ENCODE measurements around the gene DRD3. TPM values are rescaled to one million over a fixed set of nuclear protein-coding genes. Genes with fewer than 3 reads are reported as not detected.
A peak's percentile ranks its signal among the peaks of the same experiment; 100 is the strongest.

Gene DRD3
- total and polyA plus RNA-seq, 2 experiments from 2014 or later = not detected

DNA sequence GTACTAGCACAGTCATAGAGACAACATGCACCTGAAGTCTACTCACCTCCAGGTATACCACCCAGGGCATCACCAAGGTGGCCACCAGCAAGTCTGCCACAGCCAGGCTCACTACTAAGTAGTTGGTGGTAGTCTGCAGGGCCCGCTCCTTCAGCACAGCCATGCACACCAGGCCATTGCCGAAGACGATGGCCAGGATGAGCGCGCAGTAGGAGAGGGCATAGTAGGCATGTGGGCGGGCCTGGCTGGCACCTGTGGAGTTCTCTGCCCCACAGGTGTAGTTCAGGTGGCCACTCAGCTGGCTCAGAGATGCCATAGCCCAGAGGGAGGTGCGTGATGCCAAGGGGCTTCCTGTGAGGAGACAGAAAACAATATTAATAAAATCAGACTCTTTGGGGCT, 7.2 kb downstream of the DRD3 start:
- 73 to 74% methylated on average over 7 of the region's 7 CpGs for WGBS, 2 experiments (ENCODE audit: low coverage in 1 of 2, low lambda C conversion rate in 2 of 2, missing lambda C conversion rate in 2 of 2)

DNA sequence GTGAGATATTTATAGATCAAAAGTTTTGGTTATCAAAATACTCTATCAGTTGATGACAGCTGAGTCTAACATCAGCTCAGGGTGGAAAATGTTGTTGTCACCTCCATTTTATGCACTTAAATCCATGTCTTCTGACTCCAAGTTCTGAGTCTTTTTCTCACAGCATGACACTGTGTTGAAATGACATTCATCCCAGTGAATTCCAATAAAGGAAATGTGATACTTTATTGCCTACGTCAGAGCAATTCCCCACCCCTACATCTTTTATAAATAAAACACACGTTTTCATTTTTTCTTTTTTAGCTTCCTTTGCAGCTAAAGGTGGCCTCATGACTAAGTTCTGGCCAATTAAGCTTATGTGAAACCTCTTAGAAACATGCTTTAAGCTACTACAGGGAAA, 10.7 kb downstream of the DRD3 start:
- Histone ChIP-seq H3K9ac (no peak overlapping the region), H3K4me3 (no peak overlapping the region), H3K9me3 (ENCODE audit: low read depth) (no peaks in the 10 kb centered on the region), H2AFZ (no peak overlapping the region), H3K9me2 (ENCODE audit: insufficient read depth) (no peaks in the 10 kb centered on the region), H3K36me3 (ENCODE audit: low read depth) (no peaks in the 10 kb centered on the region), H3K27me3 (replicated peaks; ENCODE audit: insufficient read depth) (peaks cover 22% of the 10 kb centered on the region), H4K20me1 (ENCODE audit: insufficient read depth) (no peaks in the 10 kb centered on the region), H3K79me2 (ENCODE audit: insufficient read depth) (no peaks in the 10 kb centered on the region), H3K4me1 (ENCODE audit: insufficient read depth) (no peaks in the 10 kb centered on the region), H3F3A (ENCODE audit: insufficient read depth) (no peaks in the 10 kb centered on the region), H3K4me2 (ENCODE audit: unreplicated experiment) (no peak overlapping the region), H3K27ac (no peak overlapping the region)
- TF ChIP-seq EZH2phosphoT487 (IDR thresholded peaks at IDR 0.05; ENCODE audit: insufficient read depth, low read depth) (no peak), EZH2 (IDR thresholded peaks at IDR 0.05; ENCODE audit: insufficient read depth, poor library complexity, severe bottlenecking) (no peak)
- WGBS, 2 experiments (ENCODE audit: low coverage in 1 of 2, low lambda C conversion rate in 2 of 2, missing lambda C conversion rate in 2 of 2) = 2 to 6% methylated on average over 2 of the region's 2 CpGs
- DNase-seq = no peak
- in situ Hi-C loops (cut with MboI) = no loop called here

More for the DNA sequence above, 7.2 kb downstream of the DRD3 start:
- in situ Hi-C loops (cut with MboI) = no loop called here
- TF ChIP-seq EZH2 (IDR thresholded peaks at IDR 0.05; ENCODE audit: insufficient read depth, poor library complexity, severe bottlenecking) (no peak), EZH2phosphoT487 (IDR thresholded peaks at IDR 0.05; ENCODE audit: insufficient read depth, low read depth) (no peak)
- Histone ChIP-seq H3K9me2 (ENCODE audit: insufficient read depth) (no peaks in the 10 kb centered on the region), H3K4me1 (ENCODE audit: insufficient read depth) (no peaks in the 10 kb centered on the region), H3F3A (ENCODE audit: insufficient read depth) (no peaks in the 10 kb centered on the region), H3K9ac (no peak overlapping the region), H3K27ac (no peak overlapping the region), H3K9me3 (ENCODE audit: low read depth) (no peaks in the 10 kb centered on the region), H3K36me3 (ENCODE audit: low read depth) (no peaks in the 10 kb centered on the region), H3K79me2 (ENCODE audit: insufficient read depth) (no peaks in the 10 kb centered on the region), H3K27me3 (replicated peaks; ENCODE audit: insufficient read depth) (peaks cover 22% of the 10 kb centered on the region), H3K4me2 (ENCODE audit: unreplicated experiment) (no peak overlapping the region), H4K20me1 (ENCODE audit: insufficient read depth) (no peaks in the 10 kb centered on the region), H2AFZ (no peak overlapping the region), H3K4me3 (no peak overlapping the region)
- DNase-seq = no peak

DNA sequence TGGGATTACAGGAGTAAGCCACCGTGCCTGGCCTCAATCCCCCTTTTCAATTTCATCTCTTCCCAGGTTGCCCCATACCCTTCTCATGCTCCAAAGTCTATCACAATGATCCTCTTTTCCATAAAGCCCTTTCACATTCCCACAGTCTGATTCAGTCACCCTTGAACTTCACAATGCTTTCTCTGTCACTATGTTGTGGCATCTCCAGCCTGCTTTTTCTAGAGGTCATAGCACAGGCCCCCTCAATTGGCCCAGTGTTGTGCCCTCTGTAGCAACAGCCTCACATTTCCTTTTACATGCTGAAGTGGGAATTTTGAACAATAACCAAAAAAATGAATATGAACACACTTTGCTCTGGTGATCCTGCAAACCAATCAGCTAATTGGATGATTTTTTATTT, 21.5 kb downstream of the DRD3 start:
- Histone ChIP-seq H2AFZ (no peak overlapping the region), H3K36me3 (ENCODE audit: low read depth) (no peaks in the 10 kb centered on the region), H3K27ac (no peak overlapping the region), H3K27me3 (replicated peaks; ENCODE audit: insufficient read depth) (peaks cover 6% of the 10 kb centered on the region), H3K9ac (no peak overlapping the region), H3K4me1 (ENCODE audit: insufficient read depth) (no peaks in the 10 kb centered on the region), H3K9me2 (ENCODE audit: insufficient read depth) (no peaks in the 10 kb centered on the region), H3K79me2 (ENCODE audit: insufficient read depth) (no peaks in the 10 kb centered on the region), H3K4me3 (no peak overlapping the region), H4K20me1 (ENCODE audit: insufficient read depth) (no peaks in the 10 kb centered on the region), H3K4me2 (ENCODE audit: unreplicated experiment) (no peak overlapping the region), H3K9me3 (ENCODE audit: low read depth) (no peaks in the 10 kb centered on the region), H3F3A (ENCODE audit: insufficient read depth) (no peaks in the 10 kb centered on the region)
- WGBS, 2 experiments (ENCODE audit: low coverage in 1 of 2, low lambda C conversion rate in 2 of 2, missing lambda C conversion rate in 2 of 2) = 79 to 83% methylated on average over 1 of the region's 1 CpG
- DNase-seq = no peak
- no peak for TF ChIP-seq EZH2 (IDR thresholded peaks at IDR 0.05; ENCODE audit: insufficient read depth, poor library complexity, severe bottlenecking)
- no peak for TF ChIP-seq EZH2phosphoT487 (IDR thresholded peaks at IDR 0.05; ENCODE audit: insufficient read depth, low read depth)
- in situ Hi-C loops (cut with MboI) = no loop called here

DNA sequence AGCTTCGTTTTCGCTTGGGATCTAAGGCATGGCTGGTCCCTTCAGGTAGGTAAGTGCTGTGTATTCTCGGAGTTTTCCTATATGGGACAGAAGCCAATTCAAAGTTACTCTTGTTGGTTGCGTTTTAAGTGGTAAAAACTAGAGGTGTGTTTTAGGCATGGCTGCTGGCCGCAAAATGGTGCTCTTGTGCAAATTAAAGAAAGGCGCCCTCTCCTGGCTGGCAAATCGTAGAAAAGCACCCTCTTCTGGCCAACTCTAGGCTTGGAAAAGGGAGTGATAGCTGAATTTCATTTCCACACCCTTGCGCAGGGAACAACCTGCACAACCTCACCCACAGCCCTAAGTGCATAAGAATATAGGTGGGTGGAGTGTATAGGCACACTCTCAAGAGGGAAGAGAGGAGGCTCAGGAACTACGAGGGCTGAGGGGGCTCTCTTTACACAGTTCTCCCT, 23.5 kb downstream of the DRD3 start:
- WGBS, 2 experiments (ENCODE audit: low coverage in 1 of 2, low lambda C conversion rate in 2 of 2, missing lambda C conversion rate in 2 of 2) = 84 to 86% methylated on average over 9 of the region's 9 CpGs
- peak; percentile 47 for DNase-seq
- TF ChIP-seq EZH2phosphoT487 (IDR thresholded peaks at IDR 0.05; ENCODE audit: insufficient read depth, low read depth) = no peak
- no peak for TF ChIP-seq EZH2 (IDR thresholded peaks at IDR 0.05; ENCODE audit: insufficient read depth, poor library complexity, severe bottlenecking)

More for the DNA sequence above, 23.5 kb downstream of the DRD3 start:
- H3K4me2 ChIP-seq (ENCODE audit: unreplicated experiment) = no peak overlapping the region
- no peaks in the 10 kb centered on the region for H3K9me2 ChIP-seq (ENCODE audit: insufficient read depth)
- H3K79me2 ChIP-seq (ENCODE audit: insufficient read depth) = no peaks in the 10 kb centered on the region
- in situ Hi-C loops (cut with MboI) = no loop called here
- H3K4me3 ChIP-seq = no peak overlapping the region
- no peak overlapping the region for H2AFZ ChIP-seq
- H3K9ac ChIP-seq = no peak overlapping the region
- H3K27me3 ChIP-seq (replicated peaks; ENCODE audit: insufficient read depth) = peaks cover 6% of the 10 kb centered on the region
- H3K9me3 ChIP-seq (ENCODE audit: low read depth) = no peaks in the 10 kb centered on the region
- no peaks in the 10 kb centered on the region for H3K4me1 ChIP-seq (ENCODE audit: insufficient read depth)
- H3K36me3 ChIP-seq (ENCODE audit: low read depth) = no peaks in the 10 kb centered on the region
- no peaks in the 10 kb centered on the region for H4K20me1 ChIP-seq (ENCODE audit: insufficient read depth)
- H3F3A ChIP-seq (ENCODE audit: insufficient read depth) = no peaks in the 10 kb centered on the region
- H3K27ac ChIP-seq = no peak overlapping the region

All from GM23248 (cell line).